AG08395 (cell line): ENCODE measurements around the gene ACTL8.

Source experiments
- DNase-seq: peaks from one replicate; pipeline ENCODE4 v3.0.0; 2012; ENCODE audit warnings: mixed read lengths, low spot score

ACTL8 gene

DNA sequence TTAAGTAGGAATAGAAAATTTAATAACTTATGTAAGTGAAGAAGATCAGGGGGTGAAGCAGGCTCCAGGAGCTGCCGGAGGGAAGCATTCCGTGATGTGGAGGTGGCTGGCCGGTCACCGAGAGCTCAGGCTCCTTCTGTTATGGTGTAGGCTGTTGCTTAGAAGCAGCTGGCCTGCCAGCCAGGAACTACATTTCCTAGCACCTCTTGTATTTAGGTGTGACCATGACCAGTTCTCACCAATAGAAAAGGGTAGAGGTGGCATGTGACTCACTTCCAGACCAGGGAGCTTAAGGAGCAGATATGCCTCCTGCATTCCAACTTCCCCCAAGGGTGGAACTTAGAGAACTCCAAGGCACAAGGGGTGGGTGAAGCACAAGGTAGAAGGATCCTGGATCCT, 120.7 kb downstream of the ACTL8 start:
- peak; percentile 30 for DNase-seq
